Tibial nerve (tissue), 4 donors: ENCODE results near the gene TMEM63C.

Experiments
- CTCF ChIP-seq, 5 experiments: fragments of 200-600 bp in 3 of 5; fragments of 450-650 bp in 2 of 5; sonication (generic) in 3 of 5; IDR thresholded peaks; one replicate each; pipeline ENCODE4 v1.5.1; 2016 to 2019; ENCODE audit warnings: antibody characterized with exemption in 5 of 5, mild to moderate bottlenecking in 3 of 5, moderate library complexity in 2 of 5
- EP300 ChIP-seq, 2 donors: sonication (generic); formaldehyde crosslinking; IDR thresholded peaks; one replicate each; pipeline ENCODE4 v1.6.1; 2017; ENCODE audit warnings: antibody characterized with exemption in 2 of 2, mild to moderate bottlenecking in 1 of 2
- POLR2A ChIP-seq, 2 donors: fragments of 450-650 bp; IDR thresholded peaks; one replicate each; pipeline ENCODE4 v1.6.1; 2017; ENCODE audit warnings: antibody characterized with exemption in 2 of 2, mild to moderate bottlenecking in 2 of 2, moderate library complexity in 2 of 2

DNA sequence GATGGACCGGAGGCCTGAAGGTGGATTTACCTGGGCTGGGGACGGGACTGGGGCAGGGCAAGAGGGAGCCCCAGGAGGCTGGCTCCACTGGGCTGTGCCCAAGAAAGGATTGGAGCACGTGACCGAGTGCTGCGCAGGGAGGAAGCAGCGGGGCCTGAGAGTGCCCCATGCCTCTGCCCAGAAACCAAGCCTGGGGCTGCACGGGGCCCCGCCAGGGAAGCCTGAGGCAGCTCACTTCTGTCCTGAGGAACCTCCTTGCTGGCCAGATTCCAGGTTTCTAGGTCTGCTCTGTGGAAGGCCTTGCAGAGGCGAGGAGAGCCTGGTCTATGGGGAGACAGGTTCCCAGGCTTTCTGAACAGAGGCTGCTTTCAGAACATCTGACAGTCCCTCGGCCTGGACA lies 79.0 kb downstream of the TMEM63C start:
- TF ChIP-seq POLR2A (IDR thresholded peaks at IDR 0.05) (no peak), CTCF (IDR thresholded peaks at IDR 0.05) (no peak), EP300 (IDR thresholded peaks at IDR 0.05) (no peak)
